Esophagus muscularis mucosa (tissue), 4 donors: ENCODE results near the gene GARIN5B. TPM values are rescaled to one million over a fixed set of nuclear protein-coding genes. Genes with fewer than 3 reads are reported as not detected.

ENCODE experiments used
- DNase-seq: peaks from one replicate; pipeline ENCODE4 v3.0.0-alpha.2; 2017; ENCODE audit errors: extremely low spot score
- H3K27ac ChIP-seq, 4 donors: fragments of 200-600 bp; sonication (generic); replicated peaks in 1 of 4; 1 replicate in 3 of 4; 2 replicates in 1 of 4; pipeline ENCODE4 v1.5.1; 2016 to 2019; ENCODE audit warnings: mild to moderate bottlenecking in 1 of 4
- H3K27me3 ChIP-seq, 4 donors: fragments of 200-600 bp; sonication (generic); one replicate each; pipeline versions ENCODE4 v1.5.1 to v1.6.0; 2016 to 2019
- H3K36me3 ChIP-seq, 4 donors: fragments of 200-600 bp; sonication (generic); one replicate each; pipeline ENCODE4 v1.5.1; 2016 to 2019
- H3K4me1 ChIP-seq, 4 donors: fragments of 200-600 bp; sonication (generic); one replicate each; pipeline ENCODE4 v1.5.1; 2016 to 2019
- H3K4me3 ChIP-seq, 4 donors: fragments of 200-600 bp; sonication (generic); 1 replicate in 2 of 4; 2 replicates in 2 of 4; pipeline ENCODE4 v1.5.1; 2016 to 2019; ENCODE audit warnings: mild to moderate bottlenecking in 4 of 4, moderate library complexity in 1 of 4
- H3K9me3 ChIP-seq, 4 donors: fragments of 200-600 bp; sonication (generic); 1 replicate in 3 of 4; 2 replicates in 1 of 4; pipeline ENCODE4 v1.5.1; 2016 to 2019
- CTCF ChIP-seq, 3 experiments: fragments of 200-600 bp in 2 of 3; fragments of 450-650 bp in 1 of 3; sonication (generic) in 2 of 3; IDR thresholded peaks; one replicate each; pipeline ENCODE4 v1.5.1; 2017 to 2019; ENCODE audit warnings: antibody characterized with exemption in 3 of 3, mild to moderate bottlenecking in 2 of 3, moderate library complexity in 1 of 3
- EP300 ChIP-seq: sonication (generic); formaldehyde crosslinking; IDR thresholded peaks from one replicate; pipeline ENCODE4 v1.6.1; 2017; ENCODE audit warnings: antibody characterized with exemption
- POLR2A ChIP-seq: fragments of 450-650 bp; IDR thresholded peaks from one replicate; pipeline ENCODE4 v1.6.1; 2017; ENCODE audit warnings: antibody characterized with exemption, moderate library complexity, mild to moderate bottlenecking, low read depth
- POLR2AphosphoS5 ChIP-seq, 2 donors: sonication (generic); formaldehyde crosslinking; IDR thresholded peaks; one replicate each; pipeline ENCODE4 v1.6.1; 2017; ENCODE audit warnings: antibody characterized with exemption in 2 of 2
- WGBS: methylation state at CpG from one replicate; pipeline ENCODE4 v1.1.5; 2018; 5-methylcytosine and 5-hydroxymethylcytosine counted together
- intact Hi-C: fragments of 100-400 bp; cut with DNase I; formaldehyde crosslinking; loops from one replicate; pipeline ENCODE4 v1.15.1; 2023
- total RNA-seq, 4 donors: library from RNA; depleted of rRNA; stranded (reverse); fragments of >200 nt; gene quantifications; one replicate each; pipeline versions ENCODE4 v1.1.0 to v1.2.1, GENCODE V29; 2016

Gene GARIN5B
- total RNA-seq, 4 donors from 2014 or later: not detected

GRCh38 chr19:55344444-55344843 lies 18.6 kb downstream of the GARIN5B start:
- H3K27ac ChIP-seq: no peak overlapping the region
- intact Hi-C loops: loop anchor here (5.0 kb wide), 2 partner anchors 38 to 42 kb away; partner anchors contain the start of gene TMEM238
- H3K4me1 ChIP-seq: peaks cover 18 to 45% (median 31%) of the 10 kb centered on the region in 4 donors
- H3K36me3 ChIP-seq: peaks cover 0 to 54% (median 36%) of the 10 kb centered on the region in 4 donors
- H3K27me3 ChIP-seq: peaks cover 0 to 6% (median 0%) of the 10 kb centered on the region in 4 donors
- no peaks in the 10 kb centered on the region for H3K9me3 ChIP-seq
- WGBS: 69% methylated on average over 9 of the region's 9 CpGs
- TF ChIP-seq EP300: no peak
- no peak overlapping the region for H3K4me3 ChIP-seq
- DNase-seq: no peak

GRCh38 chr19:55341595-55342531 lies 21.2 kb downstream of the GARIN5B start:
- Histone ChIP-seq H3K4me1 (peaks cover 19 to 47% (median 39%) of the 10 kb centered on the region in 4 donors), H3K4me3 (peak overlapping the region; percentile 76 to 91 (median 84)), H3K36me3 (peaks cover 0 to 43% (median 27%) of the 10 kb centered on the region in 4 donors), H3K27me3 (peaks cover 0 to 3% (median 0%) of the 10 kb centered on the region in 4 donors), H3K27ac (no peak overlapping the region), H3K9me3 (no peaks in the 10 kb centered on the region)
- 83% methylated on average over 17 of the region's 50 CpGs for WGBS
- no peak for DNase-seq
- TF ChIP-seq CTCF (IDR thresholded peaks at IDR 0.05) (no peak), EP300 (no peak)
- intact Hi-C loops: loop anchor here (5.0 kb wide), 2 partner anchors 40 kb away; partner anchors contain the start of gene TMEM238

GRCh38 chr19:55341171-55341588 lies 21.9 kb downstream of the GARIN5B start:
- Histone ChIP-seq H3K27ac (peak overlapping the region; percentile 91 to 97 (median 93)), H3K9me3 (no peaks in the 10 kb centered on the region), H3K27me3 (peaks cover 0 to 3% (median 0%) of the 10 kb centered on the region in 4 donors), H3K4me3 (peak overlapping the region; percentile 76 to 91 (median 84)), H3K36me3 (peaks cover 0 to 36% (median 22%) of the 10 kb centered on the region in 4 donors), H3K4me1 (peaks cover 17 to 44% (median 38%) of the 10 kb centered on the region in 4 donors)
- intact Hi-C loops: loop anchor here (5.0 kb wide), 2 partner anchors 39 to 41 kb away; partner anchors contain the start of gene TMEM238
- TF ChIP-seq CTCF (IDR thresholded peaks at IDR 0.05) (no peak), POLR2AphosphoS5 (IDR thresholded peaks at IDR 0.05) (peak; percentile 27 to 41)
- DNase-seq: no peak
- WGBS: 8% methylated on average over 9 of the region's 15 CpGs

GRCh38 chr19:55340784-55341147 lies 22.3 kb downstream of the GARIN5B start:
- DNase-seq: no peak
- peak overlapping the region; percentile 91 to 97 (median 93) for H3K27ac ChIP-seq
- TF ChIP-seq POLR2A (no peak), CTCF (IDR thresholded peaks at IDR 0.05) (peak in 1 of 3 experiments; percentile 3), EP300 (no peak), POLR2AphosphoS5 (IDR thresholded peaks at IDR 0.05) (no peak)
- peaks cover 17 to 40% (median 34%) of the 10 kb centered on the region in 4 donors for H3K4me1 ChIP-seq
- peak overlapping the region; percentile 76 to 91 (median 84) for H3K4me3 ChIP-seq
- H3K9me3 ChIP-seq: no peaks in the 10 kb centered on the region
- peaks cover 0 to 32% (median 22%) of the 10 kb centered on the region in 4 donors for H3K36me3 ChIP-seq
- intact Hi-C loops: loop anchor here (5.0 kb wide), 2 partner anchors 38 to 42 kb away; partner anchors contain the start of gene TMEM238
- WGBS: 2% methylated on average over 24 of the region's 24 CpGs
- H3K27me3 ChIP-seq: peaks cover 0 to 1% (median 0%) of the 10 kb centered on the region in 4 donors
